Measurements from ENCODE around the gene FAM200B.

The FAM200B gene

DNA sequence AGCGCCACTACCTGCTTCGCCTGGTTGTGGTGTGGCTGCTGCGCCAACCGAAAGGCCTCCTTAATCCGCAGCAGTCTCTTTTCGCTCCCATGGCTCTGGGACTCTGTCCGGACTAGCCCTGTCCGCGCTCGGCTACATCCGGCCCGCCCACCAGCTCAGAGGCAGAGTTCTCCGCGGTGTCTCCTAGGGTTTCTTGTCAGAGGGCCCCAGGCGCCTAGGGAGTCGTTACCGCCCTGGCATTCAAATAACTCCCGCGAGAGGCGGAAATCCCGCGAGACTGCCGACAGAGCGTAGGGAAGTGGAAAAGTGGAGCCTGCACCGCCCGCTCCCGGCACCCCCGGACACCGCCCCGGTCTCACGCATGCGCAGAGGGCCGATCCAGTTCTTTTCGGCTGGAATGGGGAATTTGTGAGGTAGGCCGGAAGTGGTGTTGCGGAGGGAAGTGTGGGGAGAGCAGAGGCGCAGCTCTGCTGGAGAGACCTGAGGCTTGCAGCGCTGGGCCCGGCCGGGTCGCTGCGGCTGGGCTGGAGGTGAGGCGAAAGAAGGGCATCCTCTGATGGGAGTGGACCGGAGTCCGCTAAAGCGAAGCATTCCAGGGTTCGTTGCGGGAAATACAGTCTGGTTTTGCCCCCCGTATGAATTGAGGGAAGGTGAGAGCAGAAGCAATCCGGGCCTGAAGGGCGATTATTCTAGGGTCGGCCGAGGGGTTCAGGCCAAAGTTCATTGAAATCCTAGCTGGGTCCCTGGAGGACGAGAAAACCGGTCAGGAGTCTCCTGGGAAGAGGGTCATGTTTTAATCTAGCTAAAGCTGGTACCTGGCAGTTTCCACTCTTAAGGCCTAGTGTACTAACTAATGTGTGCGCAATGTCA, at the start of gene FAM200B:
Gene FAM200B, plus strand, starts transcription at position 456 of the 870 bp plus-strand sequence. CDS start 5,151 bp downstream, outside the sequence.
- peak; percentile 86 for DNase-seq

DNA sequence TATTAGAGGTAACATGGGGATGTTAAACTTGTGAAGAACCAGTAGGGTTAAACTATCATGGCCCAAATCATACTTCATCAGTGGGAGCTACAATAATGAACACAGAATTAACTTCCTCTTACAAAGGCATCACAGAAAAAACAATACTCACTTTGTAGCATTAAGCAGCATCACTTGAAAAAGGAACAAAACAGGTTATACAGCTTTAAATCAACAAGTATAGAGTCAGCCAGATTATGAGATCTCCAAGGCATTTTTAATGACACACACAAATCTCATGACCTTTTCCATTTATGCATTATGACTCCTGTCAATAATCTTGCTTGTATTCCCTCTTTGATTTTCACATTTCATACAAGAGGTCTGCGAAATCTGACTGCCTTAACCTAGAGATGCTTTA, 44.8 kb upstream of the FAM200B start:
- DNase-seq, result no peak

DNA sequence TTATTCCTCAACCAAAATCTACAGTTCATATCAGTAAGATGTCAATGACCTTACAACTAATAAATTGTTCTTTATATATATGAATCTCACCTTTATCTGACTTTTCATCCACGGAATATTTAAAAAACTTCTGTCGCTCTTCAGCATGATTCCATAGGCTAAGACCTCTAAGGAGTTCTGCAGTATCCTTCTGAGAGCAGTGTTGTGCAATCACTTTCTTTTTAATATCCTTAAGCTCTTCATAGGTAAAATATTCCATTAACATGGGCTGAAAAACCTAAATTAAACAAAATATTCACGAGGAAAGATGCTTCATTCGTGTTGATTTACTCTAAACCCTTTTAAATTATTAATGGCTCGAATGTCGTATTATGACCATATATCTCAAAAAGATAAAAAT, 43.2 kb upstream of the FAM200B start:
- no peak for DNase-seq

DNA sequence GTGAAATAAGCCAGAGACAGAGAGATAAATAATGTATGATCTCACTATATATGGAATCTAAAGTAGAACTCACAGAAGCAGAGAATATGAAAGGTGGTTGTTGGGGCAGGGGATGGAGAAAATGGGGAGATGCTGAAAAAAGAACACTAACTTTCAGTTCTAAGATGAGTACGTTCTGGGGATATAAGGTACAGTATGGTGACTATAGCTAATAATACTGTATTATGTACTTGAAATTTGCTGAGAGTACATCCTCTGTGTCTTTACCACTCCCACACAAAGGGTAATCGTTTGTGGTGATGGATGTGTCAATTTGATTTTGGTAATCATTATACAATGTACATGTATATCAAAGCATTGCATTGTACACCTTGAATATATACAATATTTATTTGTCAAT, 33.0 kb upstream of the FAM200B start:
- DNase-seq, result no peak

DNA sequence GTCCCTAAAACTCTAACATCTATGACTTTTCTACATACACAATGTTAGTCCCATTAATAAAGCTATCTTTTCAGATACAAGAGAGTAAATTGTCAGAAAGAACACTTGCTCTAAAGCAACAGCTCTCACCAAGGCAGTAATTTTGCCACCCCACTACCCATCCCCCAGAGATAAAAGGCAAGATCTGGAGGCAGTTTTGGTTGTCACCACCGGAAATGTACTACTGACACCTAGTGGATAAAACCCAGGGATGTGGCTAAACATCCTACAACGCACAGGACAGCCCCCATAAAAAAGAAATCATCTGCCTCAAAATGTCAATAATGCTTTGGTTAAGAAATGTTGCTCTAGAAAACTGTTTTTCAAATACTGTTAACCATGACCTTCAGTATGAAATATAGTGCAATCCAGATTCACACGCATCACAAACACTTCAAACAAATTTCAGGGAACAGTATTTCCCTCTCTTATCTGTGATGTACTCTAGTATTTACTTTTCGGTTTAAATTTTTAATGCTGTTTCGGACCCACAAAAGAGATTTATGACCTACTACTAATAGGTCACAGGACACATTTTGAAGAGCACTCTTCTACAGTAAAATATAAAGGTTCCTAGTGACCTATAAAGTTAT, 31.6 kb upstream of the FAM200B start:
- DNase-seq, result no peak

DNA sequence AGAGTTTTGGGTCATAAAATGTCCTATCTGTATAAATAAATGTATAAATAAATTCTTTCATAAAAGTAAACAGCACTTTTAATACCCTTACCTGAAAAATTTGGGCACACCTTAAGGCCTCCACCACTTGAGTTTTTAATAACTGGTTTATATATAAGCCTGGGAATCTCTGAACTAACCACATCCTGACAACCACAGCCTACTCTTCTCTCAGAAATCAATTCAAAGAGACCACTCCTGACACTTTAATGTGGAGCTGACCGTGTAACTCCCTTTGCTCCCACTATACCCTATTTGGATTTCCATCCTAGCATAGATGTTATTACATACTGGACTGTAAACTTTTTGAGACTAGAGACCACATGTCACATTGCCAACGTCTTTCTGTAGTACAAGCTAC, 30.0 kb upstream of the FAM200B start:
- no peak for DNase-seq

DNA sequence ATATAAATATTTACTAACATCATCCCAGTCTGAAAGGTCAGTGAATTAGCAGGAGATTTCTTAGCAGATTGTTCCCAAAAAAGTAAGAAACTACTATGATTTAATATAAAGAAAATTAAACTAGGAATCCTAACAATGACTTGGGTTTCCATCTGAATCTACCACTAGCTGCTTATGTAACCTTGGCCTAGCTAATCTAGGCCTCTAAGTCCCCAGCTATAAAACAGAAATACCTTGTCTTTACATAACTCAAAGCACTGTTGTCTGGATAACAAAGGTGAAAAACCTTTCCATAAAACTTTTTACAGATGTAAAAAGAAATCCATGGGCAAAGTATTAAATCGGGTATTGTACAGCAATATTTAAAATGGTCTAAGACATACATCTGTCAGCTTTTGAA, 29.4 kb upstream of the FAM200B start:
- DNase-seq, result no peak

DNA sequence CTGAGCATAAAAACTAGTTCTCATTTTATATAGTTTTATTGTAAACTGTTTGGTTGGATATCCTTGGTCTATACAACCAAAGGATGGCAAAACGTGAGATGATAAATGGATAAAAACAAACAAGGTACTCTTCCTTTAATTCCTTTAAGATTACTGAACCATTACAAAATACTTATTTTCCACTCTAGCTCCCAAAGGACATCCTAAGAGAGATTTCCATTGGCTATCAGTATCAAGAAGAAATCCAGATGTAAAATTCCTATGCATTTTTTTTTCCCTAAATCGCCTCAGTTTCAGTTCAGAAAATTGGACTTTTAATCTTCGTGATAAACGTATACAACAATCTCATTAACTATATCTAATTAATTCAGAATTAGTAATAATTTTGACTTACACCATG, 28.8 kb upstream of the FAM200B start:
- no peak for DNase-seq

DNA sequence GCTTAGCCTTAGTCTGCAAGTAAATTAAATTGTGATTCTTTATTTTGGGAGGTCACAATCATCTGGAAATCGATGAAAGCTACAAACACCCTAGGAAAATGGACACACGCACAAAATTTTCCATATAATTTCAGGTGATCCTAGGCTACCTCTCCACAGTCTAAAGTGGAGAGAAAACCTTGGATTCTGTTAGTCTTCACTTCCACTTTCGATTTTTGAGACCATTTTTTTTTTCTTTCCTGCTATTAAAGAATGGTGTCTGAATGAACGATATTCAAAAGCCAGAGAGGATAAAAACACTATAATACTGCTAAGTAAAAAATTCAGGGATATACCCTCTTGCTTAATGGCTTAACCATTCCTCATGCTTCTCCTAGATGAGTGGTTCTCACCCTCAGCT, 28.2 kb upstream of the FAM200B start:
- no peak for DNase-seq

DNA sequence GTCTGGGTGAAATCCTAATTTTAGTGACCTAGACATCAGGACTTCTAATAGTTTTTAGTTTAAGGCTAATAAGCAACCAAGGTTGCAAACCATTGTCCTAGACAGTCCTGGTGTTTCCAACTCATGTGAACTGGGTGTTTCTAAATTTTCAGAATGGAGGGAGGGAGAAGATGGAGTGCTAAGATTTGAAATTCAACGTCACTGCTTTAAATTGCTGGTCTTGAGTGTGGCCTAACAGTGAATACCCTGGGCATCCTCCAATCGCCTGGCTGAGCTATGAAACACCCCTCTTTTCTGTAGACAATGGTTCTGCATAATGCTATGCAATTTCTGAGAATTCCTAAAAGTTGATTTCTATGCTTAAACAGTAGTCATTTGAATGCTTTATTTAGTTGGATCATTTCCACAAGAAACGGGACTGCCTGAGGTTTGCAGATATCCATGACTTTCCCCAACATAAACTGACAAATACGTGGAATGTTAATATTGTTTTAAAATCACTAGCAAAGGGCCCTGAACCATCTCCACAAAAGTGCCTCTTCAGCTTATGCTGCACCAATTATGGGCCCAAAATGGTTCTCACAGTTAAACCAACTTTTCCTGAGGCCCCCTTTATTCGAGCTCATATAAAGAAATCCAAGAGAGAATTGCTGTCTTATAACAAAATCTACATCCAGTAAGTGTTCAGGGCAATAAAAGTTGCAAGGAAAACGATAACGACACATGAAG, 27.6 kb upstream of the FAM200B start:
- DNase-seq, result no peak

DNA sequence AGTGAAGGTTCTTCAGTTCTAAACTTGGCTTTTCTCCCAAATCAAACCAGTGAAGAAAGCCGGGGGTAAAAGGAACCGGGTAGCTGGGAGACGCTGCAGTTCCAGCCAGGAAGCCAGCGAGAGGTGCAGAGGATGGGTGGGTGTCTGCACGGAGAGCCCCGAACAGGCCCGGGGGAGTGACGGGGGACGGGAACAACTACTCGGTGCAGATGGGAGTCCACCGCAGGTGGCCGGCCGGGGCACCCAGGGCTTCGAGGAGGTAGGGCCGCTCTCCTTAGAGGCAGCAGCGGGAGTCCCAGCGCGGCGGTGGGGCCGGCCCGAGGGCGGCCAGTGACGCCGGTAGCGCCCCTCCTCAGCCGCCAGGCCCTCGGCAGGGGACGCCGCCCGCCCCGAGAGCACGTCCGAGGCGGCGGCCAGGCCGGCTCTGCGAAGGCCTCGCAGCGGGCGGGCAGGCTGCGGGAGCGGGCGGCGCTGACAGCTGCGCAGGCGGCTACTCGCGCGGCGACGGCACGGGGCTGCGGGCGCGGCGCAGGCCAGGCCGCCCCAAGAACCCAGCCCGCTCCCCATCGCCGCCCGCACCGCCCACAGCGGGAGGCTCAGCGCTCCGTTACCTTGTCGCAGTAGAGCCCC, 26.9 kb upstream of the FAM200B start:
- no peak for DNase-seq

DNA sequence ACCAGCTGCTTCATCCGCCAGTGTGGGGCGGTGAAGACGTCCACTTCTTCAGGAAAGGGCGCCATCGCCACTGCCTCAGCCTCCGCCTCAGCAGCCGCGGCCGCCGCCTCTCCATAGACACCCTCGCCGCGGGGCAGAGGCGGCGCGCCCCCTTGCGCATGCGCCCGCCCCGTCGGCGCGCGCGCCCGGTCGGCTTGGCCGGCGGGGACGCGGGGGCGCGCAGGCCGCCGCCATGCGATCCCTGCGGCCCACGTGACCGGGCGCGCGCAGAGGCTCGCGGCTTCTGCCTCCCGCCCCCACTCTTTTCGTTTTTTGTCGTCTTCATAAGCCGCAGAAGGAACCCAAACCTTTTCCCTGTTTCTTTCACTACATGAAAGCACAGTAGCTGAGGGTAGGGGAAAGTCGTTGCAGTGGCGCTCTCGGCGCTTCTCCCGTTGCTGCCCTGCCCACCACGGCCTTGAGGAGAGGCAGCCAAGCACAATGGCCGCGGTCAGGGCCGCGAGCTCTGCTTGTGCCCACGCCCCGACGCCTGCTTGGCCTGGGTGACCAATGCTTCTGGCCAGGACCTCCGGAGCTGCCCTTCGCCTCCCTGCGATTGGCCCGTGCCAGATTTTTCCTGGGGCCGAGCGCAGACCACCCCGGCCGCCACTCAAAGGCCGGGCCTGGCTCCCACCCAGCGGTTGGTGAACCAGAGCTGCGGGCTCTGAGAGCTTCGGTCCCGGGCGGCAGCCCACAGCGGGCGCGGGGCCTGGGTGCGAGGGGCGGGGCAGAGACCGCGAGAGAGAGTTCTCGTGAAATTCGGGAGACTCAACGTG, 26.2 kb upstream of the FAM200B start, which contains the start of gene FBXL5:
Gene FBXL5, minus strand, starts transcription at position 135 of the 815 bp plus-strand sequence. Its CDS starts 70 bp downstream, at position 65.
- no peak for DNase-seq

DNA sequence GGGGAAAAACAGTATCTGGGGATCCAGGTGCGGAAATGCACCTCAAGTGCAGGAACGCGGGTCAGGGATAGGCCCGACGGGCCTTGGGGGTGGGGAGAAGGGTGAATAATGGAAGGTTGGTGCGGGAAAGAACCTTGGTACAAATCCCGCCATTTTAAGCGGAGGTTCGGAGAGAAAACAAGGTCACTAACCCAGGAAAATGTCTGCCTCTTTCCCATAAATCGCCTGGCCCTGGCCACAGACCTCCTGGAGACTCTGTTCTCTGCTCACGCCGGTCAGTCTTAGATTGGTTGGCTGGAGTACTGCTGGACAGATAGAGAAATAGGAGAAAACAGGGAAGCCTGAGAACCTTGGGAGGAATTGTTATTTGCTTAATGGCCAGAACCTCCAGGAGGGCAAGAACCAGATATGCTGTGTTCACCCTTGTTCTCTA, 25.6 kb upstream of the FAM200B start:
- no peak for DNase-seq

DNA sequence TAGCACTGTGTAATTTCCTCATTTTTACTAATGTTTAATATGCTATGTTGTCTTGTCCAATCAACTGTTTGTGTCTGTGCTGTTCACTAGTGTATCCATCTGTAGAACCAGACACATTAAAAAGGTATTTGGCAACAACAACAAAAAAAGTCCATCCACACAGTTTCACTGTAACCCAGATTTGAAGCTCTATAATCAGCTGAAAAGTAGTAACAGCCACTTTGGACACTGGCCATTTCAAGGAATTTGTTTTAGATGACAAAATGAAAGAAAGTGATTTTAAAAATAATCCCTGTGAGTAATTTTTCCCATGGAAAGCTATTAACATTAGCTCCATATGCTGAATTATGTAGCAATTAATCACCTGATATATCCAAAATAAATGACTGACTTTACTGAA, 24.3 kb upstream of the FAM200B start:
- DNase-seq, result no peak

DNA sequence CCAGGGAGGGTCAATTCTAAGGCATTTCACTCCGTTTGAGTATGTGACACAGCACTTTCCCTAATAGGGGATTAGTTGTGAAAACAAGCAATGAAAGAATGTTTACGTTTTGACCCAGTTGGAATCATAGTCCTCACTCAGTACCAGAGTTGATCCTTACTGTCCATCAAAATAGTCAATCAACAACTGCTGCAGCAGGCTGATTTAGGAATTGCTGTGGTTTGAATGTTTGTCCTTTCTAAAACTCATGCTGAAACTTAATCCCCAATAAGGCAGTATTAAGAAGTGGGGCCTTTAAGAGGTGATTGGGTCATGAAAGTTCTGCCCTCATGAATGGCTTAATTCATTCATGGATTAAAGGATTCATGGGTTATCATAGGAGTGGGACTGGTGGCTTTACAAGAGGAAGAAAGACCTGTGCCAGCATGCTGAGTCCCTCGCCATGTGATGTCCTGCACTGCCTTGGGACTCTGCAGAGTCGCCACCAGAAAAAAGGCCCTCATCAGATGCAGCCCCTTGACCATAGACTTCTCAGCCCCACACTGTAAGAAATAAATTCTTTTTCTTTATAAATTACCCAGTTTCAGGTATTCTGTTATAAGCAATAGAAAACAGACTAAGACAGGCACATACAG, 23.4 kb upstream of the FAM200B start:
- DNase-seq, result no peak

DNA sequence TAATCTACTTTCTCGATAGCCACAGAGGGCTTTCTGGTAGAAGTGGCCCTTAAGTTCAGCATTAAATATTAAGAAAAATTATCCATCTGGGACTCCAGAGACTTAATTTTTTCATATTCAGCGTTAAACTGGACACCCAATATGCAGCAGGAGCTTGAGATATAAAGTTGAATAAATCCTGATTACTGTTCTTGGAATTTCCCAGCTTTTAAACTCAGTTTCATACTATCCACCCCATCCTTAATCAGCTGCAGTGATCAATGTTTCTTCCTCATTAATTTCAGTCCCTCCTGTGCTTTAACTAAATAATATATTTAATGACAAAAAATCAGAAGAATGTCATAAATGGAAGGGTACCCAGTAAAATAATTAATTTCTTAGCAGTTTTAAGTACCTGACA, 22.8 kb upstream of the FAM200B start:
- DNase-seq, result no peak

DNA sequence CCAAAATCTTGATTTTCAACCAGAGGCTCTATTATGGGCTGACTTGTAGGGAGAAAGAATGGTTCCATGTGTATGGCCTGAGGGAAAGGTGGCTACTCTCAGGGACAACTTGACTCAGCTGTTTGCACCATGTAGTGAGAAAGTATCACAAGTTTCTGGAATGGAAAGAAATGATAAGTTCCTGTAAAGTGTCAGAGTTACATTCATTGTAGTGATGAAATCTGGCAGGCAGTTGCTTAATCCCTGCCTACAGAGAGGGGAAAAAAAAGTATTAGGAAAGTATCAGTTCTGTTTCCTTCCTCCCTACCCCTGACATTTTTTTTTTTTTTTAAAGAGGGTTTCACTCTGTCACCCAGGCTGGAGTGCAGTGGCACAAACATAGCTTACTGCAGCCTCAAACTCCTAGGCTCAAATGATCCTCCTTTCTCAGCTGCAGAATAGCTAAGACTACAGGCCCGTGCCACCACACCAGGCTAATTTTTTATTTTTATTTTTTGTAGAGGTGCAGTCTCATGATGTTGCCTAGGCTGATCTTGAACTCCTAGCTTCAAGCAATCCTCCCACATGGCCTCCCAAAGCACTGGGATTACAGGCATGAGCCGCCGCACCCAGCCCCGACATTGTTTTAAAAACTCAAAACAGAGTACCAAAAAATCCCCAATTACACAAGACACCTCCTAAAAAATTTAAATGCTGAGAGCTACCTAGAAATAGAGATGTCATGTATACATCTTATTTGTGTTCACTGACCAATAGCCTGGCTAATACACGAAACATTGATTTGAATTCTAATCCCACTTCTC, 21.7 kb upstream of the FAM200B start:
- no peak for DNase-seq

DNA sequence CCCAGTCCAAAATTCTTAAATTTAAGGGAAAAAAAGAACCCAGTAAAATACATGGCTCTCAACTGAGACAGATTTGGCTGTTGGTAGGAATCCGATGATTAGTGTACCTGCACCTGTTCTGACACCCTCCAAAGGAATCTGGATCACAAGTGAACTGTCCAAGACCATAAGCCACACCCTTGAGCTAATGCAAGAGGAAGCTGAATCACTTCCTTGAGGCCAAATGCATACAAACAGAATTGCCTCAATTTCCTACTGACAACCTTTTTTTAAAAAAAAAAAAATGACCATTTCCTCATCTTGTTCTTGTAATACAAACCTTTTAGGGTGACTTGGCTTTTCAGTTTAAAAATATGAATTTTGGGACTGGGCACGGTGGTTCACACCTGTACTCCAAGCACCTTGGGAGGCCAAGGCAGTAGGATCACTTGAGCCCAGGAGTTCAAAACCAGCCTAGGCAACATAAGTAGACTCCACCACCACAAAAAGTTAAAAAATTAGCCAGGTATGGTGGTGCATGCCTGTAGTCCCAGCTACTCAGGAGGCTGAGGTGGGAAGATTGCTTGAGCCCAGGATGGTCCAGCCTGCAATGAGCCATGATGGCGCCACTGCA, 15.8 kb upstream of the FAM200B start:
- DNase-seq, result no peak

DNA sequence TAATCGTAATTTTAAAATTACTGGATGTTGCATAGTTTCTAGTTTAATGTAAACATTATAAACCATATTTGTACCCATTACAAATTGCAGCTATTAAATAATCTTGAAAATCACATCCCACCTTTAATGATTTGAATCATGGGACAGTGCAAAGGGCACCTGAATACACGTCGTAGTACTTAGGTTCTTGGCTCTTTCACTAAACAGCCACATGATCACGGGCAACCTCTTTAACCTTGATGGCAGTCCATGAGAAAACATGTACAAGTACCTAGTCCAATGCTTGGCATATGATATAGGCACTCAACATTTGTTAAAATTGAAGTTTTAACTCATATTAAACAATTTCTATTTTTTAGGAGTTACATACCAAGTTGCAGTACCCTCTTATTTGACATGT, 14.6 kb upstream of the FAM200B start:
- DNase-seq, result no peak

Measured in SHP77 treated with DMSO at 0.1 percent for 48 hours (cell line).